GM19043 (cell line): ENCODE results near the gene G6PC2.
"Not testable (repeated sequence)": the region's sequence is repeated elsewhere in the genome, so short reads cannot be mapped to it uniquely, and the experiment has no call there.

Source experiments
- ATAC-seq: cut with Tn5 transposase; IDR thresholded peaks from one replicate; pipeline ENCODE4 v1.9.1; 2021; ENCODE audit warnings: low read depth; ENCODE audit not compliant: unreplicated experiment

The G6PC2 gene, protein sequence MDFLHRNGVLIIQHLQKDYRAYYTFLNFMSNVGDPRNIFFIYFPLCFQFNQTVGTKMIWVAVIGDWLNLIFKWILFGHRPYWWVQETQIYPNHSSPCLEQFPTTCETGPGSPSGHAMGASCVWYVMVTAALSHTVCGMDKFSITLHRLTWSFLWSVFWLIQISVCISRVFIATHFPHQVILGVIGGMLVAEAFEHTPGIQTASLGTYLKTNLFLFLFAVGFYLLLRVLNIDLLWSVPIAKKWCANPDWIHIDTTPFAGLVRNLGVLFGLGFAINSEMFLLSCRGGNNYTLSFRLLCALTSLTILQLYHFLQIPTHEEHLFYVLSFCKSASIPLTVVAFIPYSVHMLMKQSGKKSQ

GRCh38 chr2:168901003-168901402, at the start of gene G6PC2:
Gene G6PC2 (plus strand): TSS chr2:168901291. CDS start chr2:168901332, 41 bp downstream.
- no peak for ATAC-seq

DNA sequence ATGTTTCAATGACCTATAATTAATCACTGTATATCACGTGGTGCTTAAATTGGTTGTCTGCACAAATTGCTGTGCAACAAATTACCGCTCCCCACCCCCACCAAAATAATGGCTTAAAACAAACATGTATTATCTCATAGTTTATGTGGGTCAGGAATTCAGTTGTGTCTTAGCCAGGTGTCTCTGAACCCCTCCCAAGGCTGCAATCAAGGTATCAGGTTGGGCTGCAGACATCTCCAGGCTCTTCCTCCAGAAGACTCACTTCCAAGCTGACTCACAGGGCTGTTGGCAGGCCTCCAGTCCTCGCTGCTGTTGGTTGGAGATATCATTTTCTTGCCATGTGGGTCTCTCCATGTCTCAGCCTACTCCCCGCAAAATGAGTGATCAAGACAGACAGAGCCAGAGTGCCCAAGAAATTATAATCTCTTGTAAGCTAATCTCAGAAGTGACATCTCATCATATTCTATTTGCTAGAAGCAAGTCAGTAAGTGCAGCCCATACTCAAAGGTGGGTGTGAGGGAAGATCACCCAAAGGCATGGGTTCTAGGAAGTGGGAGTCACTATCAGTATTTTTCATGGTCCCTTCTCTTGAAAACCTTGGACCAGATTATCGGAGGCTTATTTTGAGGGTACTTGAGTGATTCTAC, 49.3 kb upstream of the G6PC2 start:
- no peak for ATAC-seq

DNA sequence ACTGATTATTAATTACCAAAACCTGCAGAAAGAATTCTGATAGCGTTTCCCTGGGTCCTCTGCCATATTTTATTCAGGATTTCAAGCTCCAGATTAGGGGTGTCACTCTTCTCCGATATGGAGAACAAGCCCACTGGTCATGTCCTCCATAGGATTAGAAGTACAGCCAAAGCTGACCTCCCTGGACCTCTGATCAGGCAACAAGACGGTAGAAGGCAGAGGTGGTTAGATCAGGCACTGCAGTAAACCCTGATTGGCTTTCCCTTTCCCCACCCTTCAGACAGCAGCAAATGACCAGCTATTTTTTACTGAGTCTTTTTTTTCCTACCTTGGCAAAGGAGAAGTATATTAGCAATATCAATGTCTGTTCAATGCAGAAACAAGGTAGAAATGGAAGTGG, 48.6 kb upstream of the G6PC2 start:
- ATAC-seq, result no peak

DNA sequence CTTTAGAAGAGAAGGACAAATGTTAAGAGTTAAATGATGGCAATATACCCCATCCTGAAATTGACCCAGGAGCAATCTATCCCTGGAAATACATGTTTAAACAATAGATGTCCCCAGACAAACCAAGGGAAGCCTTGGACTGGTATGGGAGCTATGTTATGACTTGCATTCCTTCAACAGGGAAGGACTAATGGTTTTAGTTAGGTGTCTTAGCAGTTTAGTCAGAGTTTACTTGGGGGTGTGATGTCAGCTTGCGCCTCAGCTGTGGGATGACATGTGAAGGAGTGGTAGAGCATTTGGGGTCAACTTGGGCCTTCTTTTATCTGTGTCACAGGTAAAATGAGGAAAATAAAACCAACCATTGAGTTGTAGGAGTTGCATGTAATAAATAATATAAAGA, 47.6 kb upstream of the G6PC2 start:
- ATAC-seq, result no peak

DNA sequence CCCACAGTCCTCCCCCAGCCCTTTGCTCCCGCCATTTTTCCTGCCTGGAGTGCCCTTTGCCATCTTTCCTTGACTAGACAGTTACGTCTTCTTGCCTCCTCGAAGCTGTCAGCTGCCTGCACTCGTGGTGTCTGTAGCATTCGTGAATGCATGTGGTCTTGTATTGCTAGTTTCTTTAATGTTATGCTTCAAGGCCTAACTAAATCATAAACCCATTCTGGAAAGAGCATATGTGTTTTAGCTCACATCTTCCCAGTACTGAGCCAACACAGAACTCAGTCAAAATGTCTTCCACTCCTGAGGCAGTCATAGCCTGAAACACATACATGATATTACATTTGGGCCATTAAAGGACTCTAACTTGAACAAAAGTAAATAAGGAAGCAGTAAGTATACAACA, 46.4 kb upstream of the G6PC2 start:
- no peak for ATAC-seq

- no peak for ATAC-seq
Observed at GRCh38 chr2:168855601-168856000, 45.5 kb upstream of the G6PC2 start.

DNA sequence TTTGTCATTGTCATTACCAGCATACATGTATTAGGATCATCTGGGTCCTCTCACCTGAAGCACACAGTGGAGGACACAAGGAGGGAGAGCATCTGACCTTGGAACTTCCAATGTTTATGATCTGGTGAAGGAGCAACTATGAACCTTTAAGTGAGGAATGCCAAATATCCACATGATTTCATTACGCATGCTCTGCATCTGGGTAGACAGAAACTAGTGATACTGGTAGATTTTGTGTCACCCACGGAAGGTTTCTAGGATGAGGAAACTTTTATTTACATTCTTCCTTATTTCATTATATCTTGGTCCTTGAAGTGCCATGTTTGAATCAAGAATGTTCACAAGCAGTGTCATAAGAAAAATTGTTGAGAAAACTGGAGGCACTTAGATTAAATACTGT, 42.9 kb upstream of the G6PC2 start:
- ATAC-seq, result no peak

DNA sequence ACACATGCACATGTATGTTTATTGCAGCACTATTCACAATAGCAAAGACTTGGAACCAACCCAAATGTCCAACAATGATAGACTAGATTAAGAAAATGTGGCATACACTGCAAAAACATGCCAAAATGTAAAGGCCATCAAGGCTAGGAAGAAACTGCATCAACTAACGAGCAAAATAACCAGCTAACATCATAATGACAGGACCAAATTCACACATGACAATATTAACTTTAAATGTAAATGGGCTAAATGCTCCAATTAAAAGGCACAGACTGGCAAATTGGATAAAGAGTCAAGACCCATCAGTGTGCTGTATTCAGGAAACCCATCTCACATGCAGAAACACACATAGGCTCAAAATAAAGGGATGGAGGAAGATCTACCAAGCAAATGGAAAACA, 33.9 kb upstream of the G6PC2 start:
- not testable (repeated sequence) for ATAC-seq

GRCh38 chr2:168870369-168870768, 30.7 kb upstream of the G6PC2 start:
- not testable (repeated sequence) for ATAC-seq

DNA sequence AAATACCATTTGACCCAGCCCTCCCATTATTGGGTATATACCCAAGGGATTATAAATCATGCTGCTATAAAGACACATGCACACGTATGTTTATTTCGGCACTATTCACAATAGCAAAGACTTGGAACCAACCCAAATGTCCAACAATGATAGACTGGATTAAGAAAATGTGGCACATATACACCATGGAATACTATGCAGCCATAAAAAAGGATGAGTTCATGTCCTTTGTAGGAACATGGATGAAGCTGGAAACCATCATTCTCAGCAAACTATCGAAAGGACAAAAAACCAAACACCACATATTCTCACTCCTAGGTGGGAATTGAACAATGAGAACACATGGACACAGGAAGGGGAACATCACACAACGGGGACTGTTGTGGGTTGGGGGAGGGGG, 30.3 kb upstream of the G6PC2 start:
- ATAC-seq, result not testable (repeated sequence)

- ATAC-seq, result no peak
Observed at GRCh38 chr2:168874368-168875054, 26.6 kb upstream of the G6PC2 start.

GRCh38 chr2:168882163-168882562, 18.9 kb upstream of the G6PC2 start:
- ATAC-seq, result not testable (repeated sequence)

GRCh38 chr2:168884975-168885374, 16.1 kb upstream of the G6PC2 start:
- ATAC-seq, result no peak

DNA sequence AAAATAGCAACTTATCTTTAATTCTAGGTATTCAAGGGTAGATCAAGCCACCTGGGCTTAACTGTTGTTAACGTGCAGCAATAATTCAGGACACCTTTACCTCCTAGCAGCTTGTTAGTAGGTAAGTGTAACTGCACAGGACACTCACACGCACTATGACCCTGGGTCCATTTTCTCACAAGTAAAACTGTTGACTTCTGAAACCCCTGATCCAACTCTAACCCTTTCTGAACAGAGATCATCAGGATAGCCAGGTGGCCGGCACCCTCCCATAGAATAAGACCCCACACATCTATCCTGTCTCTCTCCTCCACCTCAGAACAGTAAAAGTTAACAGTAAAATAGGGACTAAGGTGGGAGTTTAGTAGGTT, 11.5 kb upstream of the G6PC2 start:
- ATAC-seq, result no peak

- ATAC-seq, result peak; percentile 100
Observed at GRCh38 chr2:168890006-168890782, 10.9 kb upstream of the G6PC2 start, which contains the start of gene SPC25. Gene SPC25 (minus strand): TSS chr2:168890430. CDS start chr2:168889519, 911 bp downstream.

GRCh38 chr2:168892327-168892726, 8.8 kb upstream of the G6PC2 start:
- ATAC-seq, result no peak

GRCh38 chr2:168894101-168894500, 7.0 kb upstream of the G6PC2 start:
- no peak for ATAC-seq

- no peak for ATAC-seq
Observed at GRCh38 chr2:168894720-168895119, 6.4 kb upstream of the G6PC2 start.

DNA sequence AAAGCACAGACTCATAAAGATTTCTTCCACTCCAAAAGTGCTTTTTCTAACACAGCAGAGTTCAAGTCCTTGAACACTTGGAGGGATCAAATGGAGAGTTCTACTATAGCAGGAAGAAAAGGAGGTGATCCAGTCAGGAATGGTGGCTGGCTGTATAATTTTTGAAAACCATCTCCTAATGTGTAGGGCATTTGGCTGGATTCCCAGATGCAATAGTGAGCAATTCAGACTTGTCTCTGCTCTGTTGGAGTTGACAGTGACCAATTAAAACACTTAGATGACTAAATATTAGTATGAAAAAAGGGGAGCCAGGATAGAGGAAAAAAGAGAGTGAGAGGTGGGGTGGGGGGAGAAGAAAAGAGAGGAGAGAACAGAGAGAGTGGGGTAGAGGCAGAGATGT, 5.3 kb upstream of the G6PC2 start:
- ATAC-seq, result no peak

- ATAC-seq, result no peak
Observed at GRCh38 chr2:168896783-168897182, 4.3 kb upstream of the G6PC2 start.

DNA sequence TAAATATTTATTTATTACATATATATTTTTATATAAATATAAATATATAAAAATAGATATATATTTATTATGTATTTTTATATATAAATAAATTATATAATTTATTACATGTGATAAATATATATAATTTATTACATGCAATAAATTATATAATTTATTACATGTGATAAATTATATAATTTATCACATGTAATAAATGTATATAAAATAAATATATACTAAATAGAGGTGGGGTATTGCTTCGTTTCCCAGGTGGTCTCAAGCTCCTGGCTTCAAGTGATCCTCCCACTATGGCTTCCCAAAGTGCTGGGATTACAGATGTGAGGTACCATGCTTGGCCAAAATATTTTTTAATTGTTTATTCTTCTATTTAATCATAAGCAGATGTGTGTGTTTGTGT, 3.6 kb upstream of the G6PC2 start:
- no peak for ATAC-seq
